ENCODE results near the gene LCN10.
"Not testable (repeated sequence)": the region's sequence is repeated elsewhere in the genome, so short reads cannot be mapped to it uniquely, and the experiment has no call there.

LCN10 gene

GRCh38 chr9:136765745-136766409, 23.1 kb upstream of the LCN10 start:
- H3K27ac ChIP-seq (ENCODE audit: low read depth, low read length); H3K4me3 ChIP-seq (ENCODE audit: low read length); H3K36me3 ChIP-seq (ENCODE audit: control insufficient read depth, insufficient read depth, low read length); H3K4me1 ChIP-seq (ENCODE audit: control insufficient read depth, insufficient read depth, low read length); H3K9ac ChIP-seq (ENCODE audit: low read length): not testable (repeated sequence)
- peaks cover 10% of the 10 kb centered on the region for H3K27me3 ChIP-seq (ENCODE audit: control insufficient read depth, insufficient read depth, low read length)

GRCh38 chr9:136765041-136765440, 22.3 kb upstream of the LCN10 start:
- Histone ChIP-seq H3K4me3 (ENCODE audit: low read length) (no peak overlapping the region), H3K4me1 (ENCODE audit: control insufficient read depth, insufficient read depth, low read length) (no peaks in the 10 kb centered on the region), H3K36me3 (ENCODE audit: control insufficient read depth, insufficient read depth, low read length) (no peaks in the 10 kb centered on the region), H3K27me3 (ENCODE audit: control insufficient read depth, insufficient read depth, low read length) (peaks cover 13% of the 10 kb centered on the region), H3K9ac (ENCODE audit: low read length) (no peak overlapping the region), H3K27ac (ENCODE audit: low read depth, low read length) (no peak overlapping the region)

GRCh38 chr9:136764301-136764891, 21.7 kb upstream of the LCN10 start, which contains the start of gene LCN15:
Gene LCN15 (minus strand): TSS chr9:136764518. CDS start chr9:136764488, 30 bp downstream.
- Histone ChIP-seq H3K27ac (ENCODE audit: low read depth, low read length) (no peak within 1 kb of the TSS), H3K4me1 (ENCODE audit: control insufficient read depth, insufficient read depth, low read length) (no peaks in the 10 kb centered on the region), H3K4me3 (ENCODE audit: low read length) (no peak within 1 kb of the TSS), H3K36me3 (ENCODE audit: control insufficient read depth, insufficient read depth, low read length) (no peaks in the 10 kb centered on the region), H3K27me3 (ENCODE audit: control insufficient read depth, insufficient read depth, low read length) (peaks cover 13% of the 10 kb centered on the region), H3K9ac (ENCODE audit: low read length) (no peak within 1 kb of the TSS)

GRCh38 chr9:136763649-136764035, 20.9 kb upstream of the LCN10 start:
- Histone ChIP-seq H3K9ac (ENCODE audit: low read length) (no peak overlapping the region), H3K4me1 (ENCODE audit: control insufficient read depth, insufficient read depth, low read length) (no peaks in the 10 kb centered on the region), H3K4me3 (ENCODE audit: low read length) (no peak overlapping the region), H3K27me3 (ENCODE audit: control insufficient read depth, insufficient read depth, low read length) (peaks cover 13% of the 10 kb centered on the region), H3K36me3 (ENCODE audit: control insufficient read depth, insufficient read depth, low read length) (no peaks in the 10 kb centered on the region), H3K27ac (ENCODE audit: low read depth, low read length) (no peak overlapping the region)

GRCh38 chr9:136762915-136763648, 20.3 kb upstream of the LCN10 start:
- no peak overlapping the region for H3K9ac ChIP-seq (ENCODE audit: low read length)
- H3K27ac ChIP-seq (ENCODE audit: low read depth, low read length) = no peak overlapping the region
- H3K4me3 ChIP-seq (ENCODE audit: low read length) = no peak overlapping the region
- no peaks in the 10 kb centered on the region for H3K36me3 ChIP-seq (ENCODE audit: control insufficient read depth, insufficient read depth, low read length)
- peaks cover 12% of the 10 kb centered on the region for H3K27me3 ChIP-seq (ENCODE audit: control insufficient read depth, insufficient read depth, low read length)
- no peaks in the 10 kb centered on the region for H3K4me1 ChIP-seq (ENCODE audit: control insufficient read depth, insufficient read depth, low read length)

GRCh38 chr9:136762221-136762691, 19.5 kb upstream of the LCN10 start:
- Histone ChIP-seq H3K27ac (ENCODE audit: low read depth, low read length) (no peak overlapping the region), H3K4me1 (ENCODE audit: control insufficient read depth, insufficient read depth, low read length) (no peaks in the 10 kb centered on the region), H3K36me3 (ENCODE audit: control insufficient read depth, insufficient read depth, low read length) (no peaks in the 10 kb centered on the region), H3K4me3 (ENCODE audit: low read length) (no peak overlapping the region), H3K9ac (ENCODE audit: low read length) (no peak overlapping the region), H3K27me3 (ENCODE audit: control insufficient read depth, insufficient read depth, low read length) (peaks cover 9% of the 10 kb centered on the region)

- Histone ChIP-seq H3K27me3 (ENCODE audit: control insufficient read depth, insufficient read depth, low read length) (peaks cover 9% of the 10 kb centered on the region), H3K36me3 (ENCODE audit: control insufficient read depth, insufficient read depth, low read length) (no peaks in the 10 kb centered on the region), H3K4me3 (ENCODE audit: low read length) (no peak overlapping the region), H3K9ac (ENCODE audit: low read length) (no peak overlapping the region), H3K4me1 (ENCODE audit: control insufficient read depth, insufficient read depth, low read length) (no peaks in the 10 kb centered on the region), H3K27ac (ENCODE audit: low read depth, low read length) (no peak overlapping the region)
These were observed 18.8 kb upstream of the LCN10 start for GRCh38 chr9:136761545-136761981.

GRCh38 chr9:136760834-136761544, 18.2 kb upstream of the LCN10 start:
- peaks cover 15% of the 10 kb centered on the region for H3K27me3 ChIP-seq (ENCODE audit: control insufficient read depth, insufficient read depth, low read length)
- H3K9ac ChIP-seq (ENCODE audit: low read length) = not testable (repeated sequence)

GRCh38 chr9:136760424-136760823, 17.7 kb upstream of the LCN10 start:
- H3K36me3 ChIP-seq (ENCODE audit: control insufficient read depth, insufficient read depth, low read length) = no peaks in the 10 kb centered on the region
- H3K27ac ChIP-seq (ENCODE audit: low read depth, low read length) = no peak overlapping the region
- H3K4me3 ChIP-seq (ENCODE audit: low read length) = no peak overlapping the region
- no peaks in the 10 kb centered on the region for H3K4me1 ChIP-seq (ENCODE audit: control insufficient read depth, insufficient read depth, low read length)
- H3K27me3 ChIP-seq (ENCODE audit: control insufficient read depth, insufficient read depth, low read length) = peaks cover 15% of the 10 kb centered on the region
- H3K9ac ChIP-seq (ENCODE audit: low read length) = no peak overlapping the region

More at GRCh38 chr9:136760834-136761544, 18.2 kb upstream of the LCN10 start:
- not testable (repeated sequence) for H3K4me1 ChIP-seq (ENCODE audit: control insufficient read depth, insufficient read depth, low read length); H3K4me3 ChIP-seq (ENCODE audit: low read length); H3K36me3 ChIP-seq (ENCODE audit: control insufficient read depth, insufficient read depth, low read length); H3K27ac ChIP-seq (ENCODE audit: low read depth, low read length)

GRCh38 chr9:136759436-136760325, 16.9 kb upstream of the LCN10 start:
- no peak overlapping the region for H3K27ac ChIP-seq (ENCODE audit: low read depth, low read length)
- no peak overlapping the region for H3K9ac ChIP-seq (ENCODE audit: low read length)
- peaks cover 15% of the 10 kb centered on the region for H3K27me3 ChIP-seq (ENCODE audit: control insufficient read depth, insufficient read depth, low read length)
- no peaks in the 10 kb centered on the region for H3K4me1 ChIP-seq (ENCODE audit: control insufficient read depth, insufficient read depth, low read length)
- H3K36me3 ChIP-seq (ENCODE audit: control insufficient read depth, insufficient read depth, low read length) = no peaks in the 10 kb centered on the region
- H3K4me3 ChIP-seq (ENCODE audit: low read length) = no peak overlapping the region

- peaks cover 13% of the 10 kb centered on the region for H3K27me3 ChIP-seq (ENCODE audit: control insufficient read depth, insufficient read depth, low read length)
- H3K4me3 ChIP-seq (ENCODE audit: low read length) = no peak overlapping the region
- H3K4me1 ChIP-seq (ENCODE audit: control insufficient read depth, insufficient read depth, low read length) = no peaks in the 10 kb centered on the region
- H3K27ac ChIP-seq (ENCODE audit: low read depth, low read length) = no peak overlapping the region
- no peak overlapping the region for H3K9ac ChIP-seq (ENCODE audit: low read length)
- no peaks in the 10 kb centered on the region for H3K36me3 ChIP-seq (ENCODE audit: control insufficient read depth, insufficient read depth, low read length)
These were observed 16.3 kb upstream of the LCN10 start for GRCh38 chr9:136759001-136759400.
